HL-60 (cell line): ENCODE measurements around the gene CTNNA2.

ENCODE experiments used
- CTCF ChIP-seq: IDR thresholded peaks from one replicate; pipeline ENCODE4 v1.5.1; 2011; ENCODE audit warnings: low read length, control low read depth, inconsistent platforms; ENCODE audit not compliant: insufficient read depth
- POLR2AphosphoS5 ChIP-seq: IDR thresholded peaks from 2 replicates; pipeline ENCODE4 v1.6.1; 2012; ENCODE audit warnings: low read depth
- REST ChIP-seq: IDR thresholded peaks from 2 replicates; pipeline ENCODE4 v1.6.1; 2012; ENCODE audit warnings: low read depth; ENCODE audit not compliant: insufficient replicate concordance
- SPI1 ChIP-seq: IDR thresholded peaks from 2 replicates; pipeline ENCODE4 v1.6.1; 2012; ENCODE audit warnings: low read depth, mild to moderate bottlenecking, borderline replicate concordance

- no peak for TF ChIP-seq CTCF
- TF ChIP-seq POLR2AphosphoS5 = no peak
- TF ChIP-seq REST = no peak
- no peak for TF ChIP-seq SPI1
Measured at GRCh38 chr2:80515964-80516363, 1003.1 kb downstream of the CTNNA2 start.
